ENCODE measurements around the gene IGF1.
A peak's percentile ranks its signal among the peaks of the same experiment; 100 is the strongest.
"Not testable (repeated sequence)": the region's sequence is repeated elsewhere in the genome, so short reads cannot be mapped to it uniquely, and the experiment has no call there.

IGF1 gene

DNA sequence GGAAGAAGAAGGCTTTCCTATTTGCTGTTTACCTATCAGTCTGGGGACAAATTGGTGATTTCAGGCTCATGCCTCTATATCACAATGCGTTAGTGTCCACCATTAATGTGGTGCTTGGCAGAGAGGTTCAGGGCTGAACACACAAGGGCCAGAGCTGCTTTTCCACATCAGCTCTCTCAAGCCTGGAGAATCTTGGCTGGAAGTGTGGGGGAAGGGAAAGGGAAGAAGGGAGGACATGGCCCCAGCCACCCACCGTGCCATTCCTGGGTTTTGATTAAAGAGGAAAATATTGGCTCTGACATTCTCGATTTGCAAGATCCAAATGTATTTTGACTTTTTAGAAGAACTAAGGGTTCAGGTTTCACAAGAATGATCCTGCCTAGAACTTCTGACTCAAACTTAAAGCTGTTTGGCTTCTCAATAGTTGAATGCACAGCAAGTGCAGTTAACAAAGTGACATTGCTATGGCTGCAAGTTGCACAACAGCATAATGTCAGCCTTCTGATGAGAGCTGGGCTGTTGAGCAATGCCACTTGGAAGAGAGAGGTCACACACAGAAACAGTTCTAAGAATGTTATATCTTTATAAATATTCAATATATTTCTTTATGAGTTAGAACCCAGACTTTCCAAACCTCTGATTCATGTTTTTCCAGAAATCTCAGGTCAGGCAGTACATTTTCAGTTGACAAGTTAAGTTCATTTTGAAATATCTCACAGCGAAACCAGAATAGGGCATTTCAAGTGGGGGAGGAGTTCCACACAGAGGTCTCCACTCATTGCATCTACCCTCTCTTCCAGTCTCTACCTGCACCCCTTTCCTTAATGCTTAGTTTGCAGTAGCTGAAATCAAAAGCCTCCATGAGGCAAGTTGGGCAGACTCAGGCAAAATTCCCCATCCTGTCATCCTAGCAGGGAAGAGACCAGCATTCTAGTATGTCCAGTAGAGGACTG, 25.3 kb downstream of the IGF1 start:
- peak; percentile 16 for DNase-seq

DNA sequence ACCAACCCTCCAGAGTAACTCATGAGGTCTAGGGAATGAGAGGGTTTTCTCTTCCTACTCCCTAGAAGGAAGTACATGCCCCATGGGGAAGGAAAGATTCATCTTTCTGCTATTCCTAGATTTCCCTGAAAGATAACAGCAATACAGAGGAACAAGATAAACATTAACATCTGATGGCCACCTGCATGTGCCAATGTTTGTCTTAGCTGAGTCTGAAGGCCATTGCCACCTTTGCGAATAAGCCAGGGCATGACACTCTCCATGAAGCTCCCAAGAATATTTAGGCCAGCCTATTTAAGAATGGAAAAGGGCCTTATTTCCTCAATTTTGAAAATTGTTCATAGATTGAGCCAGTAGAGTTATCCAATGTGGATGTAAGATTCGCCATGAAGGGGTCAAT, 26.0 kb downstream of the IGF1 start:
- no peak for DNase-seq

DNA sequence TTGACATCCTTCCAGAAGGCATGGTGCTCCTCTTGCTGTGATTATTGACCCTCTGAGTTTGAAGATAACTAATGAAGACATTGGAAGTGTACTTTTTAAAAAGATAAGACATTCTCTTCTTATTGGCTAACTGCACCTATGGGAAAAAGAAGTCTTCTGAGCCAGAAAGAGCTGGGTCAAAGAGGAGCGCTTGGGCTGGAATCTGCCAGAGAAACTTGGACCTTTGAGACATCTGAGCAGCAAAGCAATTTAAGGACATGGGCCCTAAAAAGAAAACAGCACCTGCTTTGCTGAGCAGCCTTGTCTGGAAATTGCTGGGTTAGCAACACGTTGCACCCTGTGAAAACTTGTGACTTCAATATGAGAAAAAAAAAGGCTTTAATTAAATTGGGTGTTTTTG, 27.8 kb downstream of the IGF1 start:
- DNase-seq: no peak

DNA sequence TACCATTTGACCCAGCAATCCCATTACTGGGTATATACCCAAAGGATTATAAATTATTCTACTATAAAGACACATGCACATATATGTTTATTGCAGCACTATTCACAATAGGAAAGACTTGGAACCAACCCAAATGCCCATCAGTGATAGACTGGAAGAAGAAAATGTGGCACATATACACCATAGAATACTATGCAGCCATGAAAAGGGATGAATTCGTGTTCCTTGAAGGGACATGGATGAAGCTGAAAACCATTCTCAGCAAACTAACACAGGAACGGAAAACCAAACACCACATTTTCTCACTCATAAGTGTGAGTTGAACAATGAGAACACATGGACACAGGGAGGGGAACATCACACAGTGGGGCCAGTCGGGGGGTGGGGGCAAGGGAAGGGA, 31.3 kb downstream of the IGF1 start:
- DNase-seq: not testable (repeated sequence)

DNA sequence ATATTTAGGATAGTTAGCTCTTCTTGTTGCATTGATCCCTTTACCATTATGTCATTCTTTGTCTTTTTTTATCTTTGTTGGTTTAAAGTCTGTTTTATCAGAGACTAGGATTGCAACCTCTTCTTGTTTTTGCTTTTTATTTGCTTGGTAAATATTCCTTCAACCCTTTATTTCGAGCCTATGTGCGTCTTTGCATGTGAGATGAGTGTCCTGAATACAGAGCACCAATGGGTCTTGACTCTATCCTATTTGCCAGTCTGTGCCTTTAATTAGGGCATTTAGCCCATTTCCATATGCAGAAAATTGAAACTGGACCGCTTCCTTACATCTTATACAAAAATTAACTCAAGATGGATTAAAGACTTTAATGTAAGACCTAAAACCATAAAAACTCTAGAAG, 32.9 kb downstream of the IGF1 start:
- not testable (repeated sequence) for DNase-seq

DNA sequence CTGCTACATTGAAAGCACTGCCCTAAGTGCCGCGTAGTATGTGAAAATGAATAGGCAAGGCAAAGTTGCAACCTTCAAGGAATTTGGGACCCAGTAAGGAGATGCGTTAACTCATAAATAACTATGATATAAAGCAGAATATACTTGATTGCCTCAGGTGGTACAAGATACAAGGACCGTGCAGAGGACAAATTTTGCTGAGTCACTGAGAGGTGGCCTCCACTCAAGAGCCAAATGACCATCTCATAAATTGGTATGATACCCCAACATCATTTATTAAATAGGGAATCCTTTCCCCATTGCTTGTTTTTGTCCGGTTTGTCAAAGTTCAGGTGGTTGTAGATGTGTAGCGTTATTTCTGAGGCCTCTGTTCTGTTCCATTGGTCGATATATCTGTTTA, 35.7 kb downstream of the IGF1 start:
- DNase-seq: no peak

DNA sequence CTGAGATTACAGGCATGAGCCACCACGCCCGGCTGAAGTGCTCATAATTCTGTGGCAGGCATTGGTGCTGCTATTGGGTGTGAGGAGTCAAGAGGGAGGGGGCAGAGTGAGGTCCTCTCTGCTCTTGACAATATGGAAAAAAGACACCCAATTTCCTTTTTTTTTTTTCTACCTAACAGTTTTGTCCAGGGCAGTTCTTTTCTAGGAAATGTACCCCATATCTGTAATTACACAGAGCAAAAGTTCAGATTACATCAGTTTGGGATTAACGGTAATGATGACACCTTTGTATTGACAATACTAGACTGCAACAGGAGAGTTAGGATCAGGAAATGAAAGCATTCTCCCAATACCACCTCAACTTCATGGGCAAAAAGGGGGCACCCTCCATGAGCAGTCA, 36.3 kb downstream of the IGF1 start:
- no peak for DNase-seq

DNA sequence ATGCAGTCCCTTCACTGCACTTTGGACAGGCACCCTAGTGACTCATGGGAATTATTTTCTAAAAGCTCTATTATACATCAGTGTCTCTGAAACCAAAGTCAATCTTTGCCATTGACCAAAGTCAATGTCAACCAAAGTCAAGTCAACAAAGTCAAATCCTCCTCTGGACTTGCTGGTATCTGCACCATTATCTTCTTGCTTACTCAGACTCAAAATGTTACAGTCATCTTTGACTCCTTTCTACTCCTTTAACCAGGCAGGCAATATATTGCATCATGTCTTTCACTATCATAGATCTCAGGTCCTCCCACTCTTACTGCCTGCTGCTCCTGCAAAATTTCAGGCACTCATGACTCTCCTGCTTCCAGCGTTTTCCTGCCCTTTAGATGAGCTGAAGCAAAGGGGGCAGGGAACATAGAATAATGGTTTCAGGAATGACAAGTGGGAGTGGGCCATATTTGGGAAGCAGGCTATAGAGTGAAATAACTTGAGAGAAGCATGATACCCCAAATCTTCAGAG, 39.2 kb downstream of the IGF1 start:
- no peak for DNase-seq

DNA sequence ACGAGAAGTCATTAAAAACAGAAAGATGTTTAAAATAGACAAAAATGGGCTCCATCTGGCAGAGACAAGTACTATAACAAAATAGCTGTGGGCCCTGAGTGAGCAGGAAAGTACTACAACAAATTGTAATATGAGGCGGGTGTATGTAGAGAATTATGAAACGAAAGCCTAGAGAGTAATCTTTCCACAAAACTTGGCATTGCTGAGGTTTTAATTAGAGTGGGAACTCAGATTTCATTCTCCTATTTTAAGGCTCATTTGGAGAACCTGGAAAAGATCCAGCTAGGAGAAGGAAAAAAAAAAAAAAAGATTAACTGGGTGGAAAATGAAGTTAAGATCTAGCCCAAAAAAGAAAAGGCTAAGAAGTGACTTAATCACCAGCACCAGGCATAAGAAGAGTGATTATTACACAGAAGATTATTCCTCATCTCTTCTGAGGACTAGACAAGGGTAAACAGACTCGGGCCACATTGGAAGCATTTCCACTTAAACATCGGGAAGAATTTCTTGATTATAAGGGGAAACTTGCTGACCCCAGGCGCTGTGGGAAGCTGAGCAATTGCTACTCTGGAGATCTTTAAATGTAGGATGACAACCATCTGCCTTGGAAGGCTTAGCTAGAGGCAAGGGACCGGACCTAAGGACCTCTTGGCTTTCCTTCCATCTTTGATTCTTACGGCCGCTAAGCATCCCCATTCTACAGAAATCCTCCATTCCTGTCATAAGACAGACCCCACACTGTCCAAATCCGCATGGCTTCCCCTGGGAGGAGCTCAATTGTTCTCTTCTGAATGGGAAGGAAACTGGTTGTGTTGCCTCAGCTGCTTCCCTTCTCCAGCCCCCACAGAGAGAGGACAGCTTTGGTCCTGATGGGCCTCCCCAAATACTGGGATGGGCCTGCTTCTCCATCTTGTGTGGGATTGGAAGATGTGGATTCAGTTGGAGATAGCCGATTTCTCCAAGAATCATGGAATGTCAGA, 40.6 kb downstream of the IGF1 start:
- DNase-seq: no peak

DNA sequence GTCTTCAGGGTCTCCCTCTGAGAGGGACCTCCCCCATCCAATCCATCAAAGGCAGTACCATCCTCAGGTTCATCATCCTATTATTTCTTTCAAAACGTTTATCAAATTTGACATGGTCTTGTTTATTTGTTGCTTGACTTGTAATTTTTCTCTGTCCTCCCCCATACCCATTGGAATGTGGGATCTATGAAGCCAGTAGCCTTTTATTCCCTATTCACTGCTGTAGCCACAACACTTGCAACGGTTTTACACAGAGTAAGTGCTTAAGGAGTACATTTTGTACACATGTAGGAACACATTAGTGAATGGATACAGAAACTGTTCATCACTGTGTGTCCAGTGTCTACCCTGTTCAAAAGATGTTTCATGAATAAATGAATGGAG, 41.5 kb downstream of the IGF1 start:
- DNase-seq: no peak

DNA sequence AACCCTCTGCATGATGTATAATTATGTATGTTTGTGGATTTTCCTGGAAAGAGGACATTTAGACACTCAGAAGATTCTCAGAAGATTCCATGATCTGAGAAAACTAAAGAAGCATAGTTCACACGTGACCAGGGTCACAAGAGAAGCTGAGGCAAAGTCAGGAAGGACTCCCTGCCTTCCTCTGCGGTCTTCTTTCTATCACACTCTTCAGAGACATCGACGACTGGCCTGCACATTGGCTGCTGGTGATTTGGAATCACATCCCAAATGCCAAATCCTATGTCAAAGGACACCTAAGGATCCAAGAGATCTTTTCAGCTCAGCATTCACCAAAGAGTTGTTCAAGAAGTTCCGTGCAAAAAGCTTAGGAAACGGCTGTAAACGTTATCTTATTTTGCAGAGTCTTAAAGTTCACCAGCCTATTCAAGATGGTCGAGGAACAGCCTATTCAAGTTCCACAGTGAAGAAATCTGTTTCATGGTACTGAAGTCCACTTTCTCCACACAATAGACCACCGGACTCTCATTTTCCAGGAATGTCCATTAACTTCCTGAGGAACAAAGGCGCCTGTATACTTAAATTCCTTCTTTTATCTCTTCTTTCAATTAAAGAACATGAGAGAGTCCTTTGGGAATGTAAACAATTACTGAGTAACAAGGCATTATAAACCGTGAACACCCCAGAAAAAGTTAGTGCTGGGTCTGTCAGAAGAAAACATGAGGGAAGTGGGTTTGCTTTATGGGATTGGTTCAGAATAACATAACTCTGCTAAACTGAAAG, 42.1 kb downstream of the IGF1 start:
- DNase-seq: no peak

DNA sequence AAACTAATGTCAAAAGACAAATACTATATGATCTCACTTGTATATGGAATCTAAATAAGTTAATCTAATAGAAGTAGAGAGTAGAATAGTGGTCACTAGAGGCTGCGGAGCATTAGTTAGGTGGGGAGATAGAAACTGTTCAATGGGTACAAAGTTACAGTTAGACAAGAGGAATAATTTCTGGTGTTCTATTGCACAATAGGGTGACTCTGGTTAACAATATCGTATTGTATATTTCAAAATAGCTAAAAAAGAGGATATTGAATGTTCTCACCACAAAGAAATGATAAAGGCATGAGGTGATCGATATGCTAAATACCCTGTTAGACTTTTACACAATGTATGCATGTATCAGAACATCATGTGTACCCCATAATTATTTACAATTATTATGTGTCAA, 42.9 kb downstream of the IGF1 start:
- DNase-seq: no peak

DNA sequence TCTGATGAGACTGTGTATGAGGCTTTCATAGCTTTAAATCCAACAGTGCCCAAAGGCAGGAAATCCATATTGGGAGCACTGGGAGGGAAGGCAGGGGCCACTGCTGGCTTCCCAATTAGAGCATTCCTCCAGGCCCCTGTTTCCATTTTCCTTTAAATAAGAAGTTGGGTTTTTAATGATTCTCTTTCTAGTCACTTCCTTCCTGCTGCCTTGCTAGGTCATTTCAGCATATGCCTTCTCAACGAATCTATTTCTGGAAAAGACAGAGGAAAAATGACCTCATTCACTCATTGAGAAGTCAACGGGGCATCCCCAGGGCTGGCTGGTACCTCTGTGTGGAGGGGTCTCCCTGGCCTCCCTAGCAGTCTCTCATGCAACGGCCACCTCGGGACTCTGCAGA, 43.5 kb downstream of the IGF1 start:
- no peak for DNase-seq

DNA sequence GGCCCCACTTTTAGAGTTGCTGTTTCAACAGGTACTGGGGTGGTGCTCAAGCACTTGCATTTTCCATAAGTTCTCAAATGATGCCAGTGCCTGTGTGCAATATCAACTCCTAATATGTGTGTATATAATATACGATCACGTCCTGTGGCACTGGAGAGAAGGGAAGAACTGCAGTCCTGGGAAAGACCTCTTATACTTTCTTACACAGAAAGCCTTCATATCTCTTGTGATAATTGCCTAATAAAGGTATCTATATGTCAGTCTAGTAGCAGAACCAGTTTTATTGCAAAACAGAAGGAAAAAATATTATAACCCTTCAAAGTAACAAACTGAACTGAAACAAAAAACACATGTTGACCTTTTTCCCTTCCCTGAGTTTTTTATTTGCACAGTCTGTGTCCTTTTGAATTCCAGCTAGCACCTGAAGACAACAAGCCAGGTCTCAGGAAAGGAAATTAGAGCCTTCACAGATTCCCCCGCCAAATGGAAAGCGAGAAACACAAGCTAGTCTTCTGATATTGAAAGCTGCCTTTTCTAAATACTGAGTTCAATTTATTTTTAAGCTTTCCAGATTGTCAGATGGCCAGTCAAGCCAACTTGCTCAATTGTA, 44.4 kb downstream of the IGF1 start:
- DNase-seq: no peak

DNA sequence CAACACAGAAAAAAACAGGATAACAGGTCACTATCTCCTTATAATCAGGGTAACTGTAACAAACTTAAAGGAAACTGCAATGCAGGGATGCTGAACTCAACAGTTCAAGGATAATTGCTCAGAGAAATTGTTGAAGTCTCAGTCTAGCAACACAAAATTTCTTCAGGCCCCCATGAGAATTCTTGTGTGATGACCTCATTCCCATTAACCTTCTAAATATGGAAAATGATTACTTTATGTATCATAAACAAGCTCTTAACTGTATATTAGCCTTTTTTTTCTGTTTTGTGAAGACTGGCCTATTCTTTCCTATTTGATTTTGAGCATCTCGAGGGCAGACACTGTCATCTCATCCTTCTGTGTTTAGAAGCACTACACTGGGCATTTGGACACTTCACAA, 47.1 kb downstream of the IGF1 start:
- DNase-seq: peak; percentile 30

DNA sequence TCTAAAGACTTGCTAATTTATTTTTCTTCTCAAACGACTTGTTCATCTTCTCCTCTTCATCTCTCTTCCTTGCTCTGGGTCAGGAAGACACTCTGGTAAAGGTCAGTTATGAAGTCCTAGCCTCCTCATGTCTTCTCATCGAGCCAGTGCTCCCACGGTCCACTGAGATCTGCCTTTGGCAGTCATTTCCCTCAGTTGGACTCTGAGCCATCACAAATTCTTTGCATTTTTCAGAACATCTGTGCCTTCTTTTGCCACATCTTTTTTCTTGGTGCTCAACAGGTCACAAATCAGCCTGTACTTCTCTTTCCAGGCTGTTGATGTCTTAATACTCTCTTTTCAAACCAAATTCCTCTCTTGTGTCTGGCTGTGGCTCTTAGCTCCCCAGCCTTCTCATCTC, 49.7 kb downstream of the IGF1 start:
- DNase-seq: peak; percentile 9

DNA sequence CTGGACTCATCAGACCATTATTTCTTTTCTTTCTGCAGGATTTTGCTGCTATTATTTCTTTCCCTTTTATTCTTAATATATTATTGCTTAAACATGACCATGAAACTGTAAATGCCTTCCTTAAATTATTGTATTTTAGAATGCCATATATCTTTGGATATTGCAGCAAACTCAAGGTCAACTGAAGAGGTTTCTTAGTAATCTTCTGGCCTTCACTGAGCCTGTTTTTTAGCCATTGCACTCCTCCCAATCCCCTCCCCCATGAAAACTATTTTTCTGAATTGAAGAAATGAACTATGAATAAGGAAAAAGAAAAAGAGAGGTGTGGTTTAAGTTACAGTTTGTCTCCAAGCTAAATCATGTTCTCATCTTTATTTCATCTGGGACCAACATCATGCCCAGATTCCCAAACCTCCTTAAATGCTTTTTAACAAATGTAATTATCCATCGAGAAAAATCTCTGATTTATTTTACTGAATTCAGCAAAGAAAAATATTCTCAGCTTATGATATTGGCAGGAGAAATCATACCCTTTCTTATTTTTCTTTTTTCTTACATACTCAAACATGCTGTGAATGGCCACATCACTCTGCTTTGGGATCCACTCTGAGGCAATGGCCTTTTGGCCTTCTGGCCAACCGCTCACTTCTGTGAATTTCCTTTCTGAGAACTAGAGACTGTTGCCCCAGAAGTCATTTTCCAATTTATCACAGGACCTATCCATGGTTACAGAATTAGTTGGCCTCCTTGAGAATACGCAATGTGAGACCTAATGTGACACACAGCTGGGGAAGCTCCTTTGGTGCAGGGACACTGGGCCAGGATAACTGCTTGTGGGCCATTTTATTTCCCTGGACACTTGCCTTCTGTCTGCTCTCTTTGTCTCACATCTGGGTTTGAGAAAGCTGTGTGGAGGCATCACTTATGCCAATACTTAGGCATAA, 50.9 kb downstream of the IGF1 start:
- no peak for DNase-seq

DNA sequence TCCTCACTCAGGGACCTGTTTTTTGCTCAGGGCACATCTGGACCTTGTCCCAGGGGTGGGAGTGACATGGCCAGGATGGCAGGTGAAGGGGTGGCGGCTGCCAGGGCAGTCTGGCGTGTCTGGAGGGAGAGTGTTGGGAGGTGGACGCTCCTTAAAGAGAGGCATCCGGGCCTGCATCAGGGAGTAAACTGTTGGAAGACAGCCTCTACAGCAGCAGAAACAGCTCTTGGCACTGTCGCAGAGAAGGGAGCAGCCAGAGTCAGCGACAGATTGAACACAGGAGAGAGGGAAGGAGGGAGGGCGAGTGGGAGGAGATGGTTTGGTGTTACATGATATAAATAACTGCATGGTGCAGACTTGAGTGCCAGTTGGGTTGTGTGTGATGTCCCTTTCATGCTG, 52.8 kb downstream of the IGF1 start:
- DNase-seq: no peak

DNA sequence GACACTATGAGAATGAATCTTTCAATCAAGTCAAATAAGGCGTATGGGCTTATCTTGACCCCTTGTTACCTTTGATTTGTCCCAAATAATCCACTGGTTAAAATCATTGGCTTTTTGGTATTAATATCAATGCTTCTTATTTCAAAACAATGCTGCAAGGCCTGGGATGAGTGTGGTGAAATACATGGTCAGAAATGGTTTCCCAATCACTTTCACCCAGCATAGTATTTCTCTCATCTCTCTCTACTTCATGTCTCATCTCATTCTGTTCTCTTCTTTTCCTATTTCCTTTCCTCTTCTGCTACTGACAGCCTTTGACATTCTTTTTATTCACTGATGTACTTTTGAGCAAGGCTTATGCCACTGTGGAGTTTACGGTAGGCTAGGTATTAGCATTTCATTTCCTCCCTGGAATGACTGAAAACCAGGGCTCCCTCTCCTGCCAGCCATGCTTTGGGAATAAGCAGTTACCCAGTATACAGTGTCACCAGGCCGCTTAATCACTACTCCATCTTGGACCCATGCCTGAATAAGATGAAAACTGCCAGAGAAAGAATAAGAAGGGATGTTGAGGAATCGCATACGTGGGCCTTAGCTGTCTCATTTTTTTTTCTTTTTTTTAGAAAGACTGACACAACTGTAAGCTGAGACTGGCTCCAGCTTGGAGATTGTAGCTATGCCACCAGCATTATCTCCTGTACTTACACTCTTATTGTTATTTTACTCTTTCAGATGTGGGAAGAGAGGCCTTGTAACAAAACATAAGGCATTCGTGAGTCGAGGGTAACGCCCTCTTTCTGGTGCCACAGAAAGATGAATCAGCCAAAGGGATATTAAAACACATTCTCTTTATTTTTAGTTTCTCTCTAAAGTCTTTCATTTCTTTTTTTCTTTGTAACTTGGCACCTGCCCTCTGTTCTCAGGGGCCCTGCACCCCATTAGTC, 53.5 kb downstream of the IGF1 start:
- no peak for DNase-seq
